ENCODE results near the gene SPRR4.

GRCh38 chr1:152972196-152972886, 1.9 kb downstream of the SPRR4 start:
- no peak for TF ChIP-seq CTCF (IDR thresholded peaks at IDR 0.05 in 8 of 11, conservative IDR thresholded peaks at IDR 0.05 in 3 of 11)
- no peak for TF ChIP-seq POLR2AphosphoS5 (IDR thresholded peaks at IDR 0.05)
- TF ChIP-seq POLR2A (IDR thresholded peaks at IDR 0.05), result no peak
